ENCODE results near the gene SLC1A2.

Gene SLC1A2

GRCh38 chr11:35347921-35348331, 71.4 kb downstream of the SLC1A2 start:
- DNase-seq: no peak

GRCh38 chr11:35347173-35347878, 72.0 kb downstream of the SLC1A2 start:
- DNase-seq: no peak

- DNase-seq: no peak
Measured at GRCh38 chr11:35346472-35347156, 72.7 kb downstream of the SLC1A2 start.

- DNase-seq: no peak
Measured at GRCh38 chr11:35344681-35345574, 74.4 kb downstream of the SLC1A2 start.

GRCh38 chr11:35343033-35343598, 76.2 kb downstream of the SLC1A2 start:
- peak; percentile 6 to 29 for DNase-seq

- DNase-seq: no peak
Measured at GRCh38 chr11:35340715-35341114, 78.6 kb downstream of the SLC1A2 start.

- no peak for DNase-seq
Measured at GRCh38 chr11:35340071-35340470, 79.3 kb downstream of the SLC1A2 start.

- no peak for DNase-seq
Measured at GRCh38 chr11:35338921-35339320, 80.4 kb downstream of the SLC1A2 start.

- DNase-seq: no peak
Measured at GRCh38 chr11:35337914-35338305, 81.4 kb downstream of the SLC1A2 start.

GRCh38 chr11:35337136-35337913, 82.0 kb downstream of the SLC1A2 start:
- peak in 1 of 2 donors; percentile 3 for DNase-seq

- DNase-seq: no peak
Measured at GRCh38 chr11:35336726-35337125, 82.6 kb downstream of the SLC1A2 start.

- DNase-seq: no peak
Measured at GRCh38 chr11:35335226-35335625, 84.1 kb downstream of the SLC1A2 start.

- no peak for DNase-seq
Measured at GRCh38 chr11:35334385-35335090, 84.8 kb downstream of the SLC1A2 start.

- DNase-seq: no peak
Measured at GRCh38 chr11:35332524-35332923, 86.8 kb downstream of the SLC1A2 start.

- DNase-seq: no peak
Measured at GRCh38 chr11:35330931-35331330, 88.4 kb downstream of the SLC1A2 start.

- no peak for DNase-seq
Measured at GRCh38 chr11:35330156-35330889, 89.0 kb downstream of the SLC1A2 start.

- DNase-seq: no peak
Measured at GRCh38 chr11:35327829-35328228, 91.5 kb downstream of the SLC1A2 start.

GRCh38 chr11:35326266-35326879, 93.0 kb downstream of the SLC1A2 start:
- no peak for DNase-seq

GRCh38 chr11:35324981-35325380, 94.4 kb downstream of the SLC1A2 start:
- DNase-seq: no peak

- DNase-seq: no peak
Measured at GRCh38 chr11:35324183-35324886, 95.0 kb downstream of the SLC1A2 start.
